Stimulated activated naive CD4-positive, alpha-beta T cell treated with Interleukin-2 at 50 U/mL for 16 hours (primary cell): Measurements from ENCODE around the gene CEP131.
A peak's percentile ranks its signal among the peaks of the same experiment; 100 is the strongest.
"Not testable (repeated sequence)": the region's sequence is repeated elsewhere in the genome, so short reads cannot be mapped to it uniquely, and the experiment has no call there.

Experiments used
- DNase-seq: peaks from one replicate; lab custom pipeline; 2025; lab: John Stamatoyannopoulos, UW

Gene CEP131

GRCh38 chr17:81166033-81166492, 56.7 kb downstream of the CEP131 start, which contains the start of gene AATK:
Gene AATK (minus strand): TSS chr17:81166221. CDS start chr17:81165992, 229 bp downstream.
- DNase-seq = no peak

GRCh38 chr17:81165246-81166032, 57.3 kb downstream of the CEP131 start, which contains the start of gene PVALEF:
Gene PVALEF (plus strand): TSS chr17:81165507. CDS start chr17:81181227, 15,720 bp downstream.
- DNase-seq = no peak

GRCh38 chr17:81164371-81165245, 58.2 kb downstream of the CEP131 start:
- DNase-seq = no peak

- DNase-seq = no peak
Measured at GRCh38 chr17:81163703-81164370, 58.9 kb downstream of the CEP131 start.

- no peak for DNase-seq
Measured at GRCh38 chr17:81163051-81163695, 59.6 kb downstream of the CEP131 start.

- no peak for DNase-seq
Measured at GRCh38 chr17:81162491-81162890, 60.3 kb downstream of the CEP131 start.

- no peak for DNase-seq
Measured at GRCh38 chr17:81161972-81162371, 60.8 kb downstream of the CEP131 start.

GRCh38 chr17:81161536-81161935, 61.2 kb downstream of the CEP131 start:
- no peak for DNase-seq

GRCh38 chr17:81160747-81161453, 61.9 kb downstream of the CEP131 start:
- no peak for DNase-seq

- no peak for DNase-seq
Measured at GRCh38 chr17:81160306-81160705, 62.5 kb downstream of the CEP131 start.

GRCh38 chr17:81159611-81160265, 63.0 kb downstream of the CEP131 start:
- no peak for DNase-seq

GRCh38 chr17:81158688-81159590, 63.8 kb downstream of the CEP131 start:
- no peak for DNase-seq

GRCh38 chr17:81157848-81158687, 64.7 kb downstream of the CEP131 start:
- no peak for DNase-seq

- DNase-seq = no peak
Measured at GRCh38 chr17:81156866-81157805, 65.6 kb downstream of the CEP131 start.

- DNase-seq = no peak
Measured at GRCh38 chr17:81154961-81155360, 67.8 kb downstream of the CEP131 start.

GRCh38 chr17:81154016-81154415, 68.7 kb downstream of the CEP131 start:
- DNase-seq = not testable (repeated sequence)

GRCh38 chr17:81153340-81153803, 69.4 kb downstream of the CEP131 start:
- peak; percentile 23 for DNase-seq
